22Rv1 (cell line): ENCODE measurements around the gene MAN1A1.

Source experiments
- CTCF ChIP-seq: fragments of 450-650 bp; IDR thresholded peaks from 2 replicates; pipeline ENCODE4 v1.5.1; 2017; ENCODE audit warnings: mild to moderate bottlenecking
- ZFX ChIP-seq: fragments of 450-650 bp; IDR thresholded peaks from 2 replicates; pipeline ENCODE4 v1.6.1; 2017; ENCODE audit warnings: antibody characterized with exemption, borderline replicate concordance

- no peak for TF ChIP-seq CTCF
- TF ChIP-seq ZFX: no peak
These were observed 27.5 kb downstream of the MAN1A1 start for GRCh38 chr6:119322034-119322433.
